GM19468 (cell line): ENCODE results near the gene TALDO1.
"Not testable (repeated sequence)": the region's sequence is repeated elsewhere in the genome, so short reads cannot be mapped to it uniquely, and the experiment has no call there.

Source experiments
- ATAC-seq: cut with Tn5 transposase; IDR thresholded peaks from one replicate; pipeline ENCODE4 v1.9.1; 2021; ENCODE audit warnings: mild to moderate bottlenecking, moderate library complexity, moderate number of reproducible peaks; ENCODE audit not compliant: unreplicated experiment; ENCODE audit errors: extremely low read depth

Gene TALDO1

DNA sequence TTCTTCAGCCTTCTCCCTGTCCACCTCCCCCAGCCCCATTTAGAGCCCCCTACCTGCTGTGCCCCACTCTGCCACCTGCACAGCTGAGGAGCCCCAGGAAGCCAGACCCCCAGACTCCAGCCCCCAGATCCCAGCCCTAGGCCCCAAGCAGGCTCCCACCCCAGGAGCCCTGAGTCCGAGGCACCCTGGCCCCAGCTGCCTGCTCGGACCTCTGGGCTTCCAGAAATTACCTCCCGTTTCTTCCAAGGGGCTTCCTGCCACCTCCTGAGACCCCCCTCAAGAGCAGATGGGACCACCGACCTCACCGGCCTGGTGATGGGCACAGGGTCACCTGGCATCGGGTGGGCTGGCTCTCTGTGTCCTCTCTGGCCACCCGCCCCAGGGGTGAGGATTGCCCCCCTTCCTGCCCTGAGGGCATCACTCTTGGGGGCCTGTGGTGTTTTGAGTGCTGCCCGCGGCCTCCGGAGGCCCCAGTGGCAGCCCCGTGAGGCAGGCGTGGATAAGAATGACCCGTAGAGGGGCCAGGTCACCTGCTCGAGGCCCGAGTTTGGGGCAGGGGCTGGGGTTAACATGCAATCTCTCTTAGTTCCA, 18.3 kb upstream of the TALDO1 start:
- no peak for ATAC-seq

- ATAC-seq = no peak
Measured at GRCh38 chr11:729492-730074, 17.7 kb upstream of the TALDO1 start.

DNA sequence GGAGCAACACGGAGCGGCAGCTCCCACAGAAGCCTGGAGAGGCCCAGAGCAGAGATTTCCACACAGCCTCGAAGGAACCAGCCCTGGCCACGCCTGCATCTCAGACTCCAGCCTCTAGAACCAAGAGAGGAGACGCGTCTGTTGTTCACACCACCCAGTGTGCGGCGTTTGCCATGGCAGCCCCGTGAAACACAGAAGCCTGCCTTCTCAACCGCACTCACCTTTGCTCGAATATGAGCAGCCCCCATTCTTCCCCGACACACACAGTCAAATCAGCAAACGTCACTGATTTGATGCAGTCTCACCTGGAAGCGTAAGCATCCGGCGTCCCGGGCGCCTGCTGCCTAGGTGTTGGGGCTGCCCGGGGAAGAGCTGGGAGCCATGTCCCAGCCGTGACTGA, 14.2 kb upstream of the TALDO1 start:
- no peak for ATAC-seq

- ATAC-seq = not testable (repeated sequence)
Measured at GRCh38 chr11:734541-734940, 12.7 kb upstream of the TALDO1 start.

- ATAC-seq = no peak
Measured at GRCh38 chr11:737366-737765, 9.9 kb upstream of the TALDO1 start.

DNA sequence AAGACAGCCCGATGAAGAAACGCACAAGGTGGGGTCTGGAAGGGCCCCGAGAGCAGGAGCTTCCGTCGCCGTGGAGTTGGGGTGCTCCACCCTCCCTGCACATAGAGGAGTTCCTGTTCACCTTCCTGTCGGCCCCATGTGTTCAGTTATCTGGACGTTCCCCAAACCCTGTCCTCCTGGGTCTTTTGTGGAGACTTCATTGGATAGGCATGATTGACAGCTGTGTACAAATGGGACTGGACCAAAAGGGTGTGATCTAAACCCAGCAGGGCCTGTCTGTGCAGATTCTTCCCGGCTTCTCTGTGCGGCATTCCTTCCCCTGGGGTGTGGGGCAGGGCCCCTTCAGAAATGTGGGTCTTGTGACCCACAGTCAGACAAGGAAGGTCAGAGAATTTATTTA, 9.4 kb upstream of the TALDO1 start:
- not testable (repeated sequence) for ATAC-seq

- ATAC-seq = no peak
Measured at GRCh38 chr11:742156-742546, 5.1 kb upstream of the TALDO1 start.

DNA sequence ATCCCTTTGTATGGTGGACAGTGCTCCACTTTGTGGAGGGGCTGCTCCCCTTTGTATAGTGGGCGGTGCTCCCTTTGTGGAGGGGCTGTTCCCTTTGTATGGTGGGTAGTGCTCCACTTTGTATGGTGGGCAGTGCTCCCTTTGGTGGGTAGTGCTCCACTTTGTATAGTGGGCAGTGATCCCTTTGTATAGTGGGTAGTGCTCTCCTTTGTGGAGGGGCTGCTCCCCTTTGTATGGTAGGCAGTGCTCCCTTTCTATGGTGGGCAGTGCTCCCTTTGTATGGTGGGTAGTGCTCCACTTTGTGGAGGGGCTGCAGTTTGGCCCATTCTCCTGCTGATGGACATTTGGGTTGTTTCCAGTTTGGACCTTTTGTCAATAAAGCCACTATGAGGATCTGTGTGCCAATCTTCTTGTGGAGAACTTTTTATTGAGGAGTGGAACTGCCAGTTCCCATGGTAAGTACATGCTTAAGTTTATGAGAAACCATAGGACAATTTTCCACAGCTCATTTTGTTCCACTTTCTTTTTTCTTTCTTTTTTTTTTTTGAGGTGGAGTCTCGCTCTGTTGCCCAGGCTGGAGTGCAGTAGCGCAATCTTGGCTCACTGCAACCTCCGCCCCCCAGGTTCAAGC, 4.6 kb upstream of the TALDO1 start:
- ATAC-seq = no peak

- no peak for ATAC-seq
Measured at GRCh38 chr11:745428-745827, 1.8 kb upstream of the TALDO1 start.

DNA sequence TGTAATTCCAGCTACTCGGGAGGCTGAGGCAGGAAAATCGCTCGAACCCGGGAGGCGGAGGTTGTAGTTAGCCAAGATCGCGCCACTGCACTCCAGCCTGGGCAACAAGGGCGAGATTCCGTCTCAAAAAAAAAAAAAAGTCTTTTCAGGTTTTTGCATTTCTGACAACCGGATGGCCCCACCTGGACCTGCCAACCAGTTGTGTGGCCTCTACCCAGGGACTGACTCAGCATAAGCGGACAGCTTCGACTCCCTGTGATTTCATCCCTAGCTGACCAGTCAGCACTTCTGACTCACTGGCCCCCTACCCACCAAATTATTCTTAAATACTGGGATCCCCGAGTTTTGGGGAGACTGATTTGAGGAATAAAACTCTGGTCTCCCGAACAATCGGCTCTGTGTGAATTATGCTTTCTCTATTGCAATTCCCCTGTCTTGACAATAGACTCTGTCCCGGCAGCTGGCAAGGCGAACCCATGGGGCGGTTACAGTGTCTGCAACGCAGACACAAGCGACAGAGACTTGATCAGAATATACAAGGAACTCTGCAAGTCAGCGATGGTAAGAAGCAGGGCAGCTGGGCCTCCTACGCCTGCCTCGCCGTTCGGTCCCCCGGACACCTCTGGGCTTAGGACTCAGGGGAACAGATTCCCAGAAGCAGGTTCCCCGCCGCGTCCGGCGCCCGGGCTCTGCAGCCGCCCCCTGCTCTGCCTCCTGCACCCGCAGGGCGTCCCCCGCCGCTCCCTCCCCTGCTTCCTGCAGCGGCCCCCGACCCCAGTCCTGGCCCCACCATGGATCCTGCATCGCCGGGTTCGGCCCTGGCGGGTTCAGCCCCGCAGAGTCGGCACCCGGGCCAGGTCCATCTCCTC, 741 bp upstream of the TALDO1 start:
- no peak for ATAC-seq

- no peak for ATAC-seq
Measured at GRCh38 chr11:748007-748359, 719 bp downstream of the TALDO1 start.

GRCh38 chr11:749731-750130, 2.5 kb downstream of the TALDO1 start:
- no peak for ATAC-seq

DNA sequence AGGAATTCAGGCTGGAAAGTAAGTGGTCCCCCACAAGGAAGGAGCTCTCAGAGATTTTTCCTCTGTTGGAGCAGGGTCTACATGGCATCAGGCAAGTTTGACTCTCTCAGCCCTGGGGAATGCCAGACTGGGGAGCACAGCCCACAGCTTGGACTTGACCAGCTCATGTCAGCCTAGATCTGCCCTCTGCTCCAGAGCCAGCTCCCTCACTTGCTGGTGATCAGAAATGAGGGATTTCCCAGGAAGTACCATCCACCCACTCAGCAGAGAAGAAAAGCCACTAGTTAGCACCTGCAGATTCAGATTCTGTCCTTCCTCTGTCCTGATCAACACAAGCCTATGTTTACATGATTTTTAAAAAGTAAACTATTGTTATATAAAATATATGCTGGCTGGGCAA, 13.0 kb downstream of the TALDO1 start:
- ATAC-seq = no peak

DNA sequence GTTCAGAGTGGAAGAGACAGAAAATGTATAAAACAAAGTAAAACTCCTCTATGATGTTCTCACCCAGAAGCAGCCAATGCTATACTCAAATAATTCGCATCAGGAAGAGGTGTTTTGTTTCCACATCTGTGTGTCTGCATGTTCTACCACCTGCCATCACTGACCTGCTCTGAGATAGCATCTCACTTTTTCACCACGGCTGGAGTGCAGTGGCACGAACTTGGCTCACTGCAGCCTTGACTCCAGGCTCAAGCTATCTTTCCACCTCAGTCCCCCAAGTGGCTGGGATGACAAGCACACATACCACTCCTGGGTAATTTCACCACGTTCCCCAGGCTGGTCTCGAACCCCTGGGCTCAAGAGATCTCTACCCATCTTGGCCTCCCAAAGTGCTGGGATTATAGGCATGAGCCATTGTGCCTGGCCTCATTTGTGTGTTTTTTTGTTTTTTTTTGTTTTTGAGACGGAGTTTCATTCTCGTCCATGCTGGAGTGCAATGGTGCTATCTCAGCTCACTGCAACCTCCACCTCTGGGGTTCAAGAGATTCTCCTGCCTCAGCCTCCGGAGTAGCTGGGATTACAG, 14.4 kb downstream of the TALDO1 start:
- no peak for ATAC-seq

GRCh38 chr11:762421-763072, 15.3 kb downstream of the TALDO1 start:
- no peak for ATAC-seq

DNA sequence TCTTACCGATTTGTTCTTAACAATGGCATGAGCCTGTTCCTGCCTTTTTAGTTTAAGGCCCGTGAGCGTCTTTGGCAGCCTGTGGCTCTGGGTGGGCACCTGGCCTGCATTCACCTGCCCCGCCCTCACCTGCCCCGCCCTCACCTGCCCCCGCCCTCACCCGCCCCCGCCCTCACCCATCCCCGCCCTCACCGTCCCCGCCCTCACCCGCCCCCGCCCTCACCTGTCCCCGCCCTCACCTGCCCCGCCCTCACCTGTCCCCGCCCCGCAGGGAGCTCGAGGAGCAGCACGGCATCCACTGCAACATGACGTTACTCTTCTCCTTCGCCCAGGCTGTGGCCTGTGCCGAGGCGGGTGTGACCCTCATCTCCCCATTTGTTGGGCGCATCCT, 15.8 kb downstream of the TALDO1 start:
- no peak for ATAC-seq

DNA sequence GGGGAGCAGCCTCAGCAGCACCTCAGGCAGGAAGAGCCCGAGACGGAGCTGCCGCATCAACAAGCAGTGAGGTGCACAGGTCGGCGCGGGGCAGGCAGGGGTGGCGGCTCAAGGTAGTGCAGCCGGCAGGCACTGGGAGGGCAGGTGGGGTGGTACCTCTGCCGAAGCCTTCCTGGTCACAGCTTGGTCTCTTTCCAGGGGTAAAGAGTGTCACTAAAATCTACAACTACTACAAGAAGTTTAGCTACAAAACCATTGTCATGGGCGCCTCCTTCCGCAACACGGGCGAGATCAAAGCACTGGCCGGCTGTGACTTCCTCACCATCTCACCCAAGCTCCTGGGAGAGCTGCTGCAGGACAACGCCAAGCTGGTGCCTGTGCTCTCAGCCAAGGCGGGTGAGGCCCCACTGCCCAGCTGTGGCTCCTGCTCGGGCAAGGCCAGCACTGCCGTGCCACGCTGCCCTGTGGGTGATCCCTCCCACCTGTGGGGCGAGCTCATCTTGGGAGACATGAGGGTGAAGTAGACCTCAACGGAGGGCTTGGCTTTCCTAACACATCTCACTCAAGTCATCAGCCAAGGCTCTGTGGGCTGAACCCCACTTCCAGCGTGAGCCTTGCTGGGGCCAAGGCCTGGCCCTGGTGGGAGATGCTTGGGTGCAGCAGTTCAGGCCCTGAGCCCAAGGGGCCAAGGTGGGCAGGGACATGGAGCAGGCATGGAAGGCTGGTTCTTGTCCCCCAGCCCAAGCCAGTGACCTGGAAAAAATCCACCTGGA, 16.5 kb downstream of the TALDO1 start:
- ATAC-seq = no peak

- no peak for ATAC-seq
Measured at GRCh38 chr11:764322-765024, 17.2 kb downstream of the TALDO1 start.
